Measurements from ENCODE around the gene PLXNC1. TPM values are rescaled to one million over a fixed set of nuclear protein-coding genes. Genes with fewer than 3 reads are reported as not detected.

Gene PLXNC1
- total RNA-seq, 1 donor from 2014 or later = 14.2 TPM

DNA sequence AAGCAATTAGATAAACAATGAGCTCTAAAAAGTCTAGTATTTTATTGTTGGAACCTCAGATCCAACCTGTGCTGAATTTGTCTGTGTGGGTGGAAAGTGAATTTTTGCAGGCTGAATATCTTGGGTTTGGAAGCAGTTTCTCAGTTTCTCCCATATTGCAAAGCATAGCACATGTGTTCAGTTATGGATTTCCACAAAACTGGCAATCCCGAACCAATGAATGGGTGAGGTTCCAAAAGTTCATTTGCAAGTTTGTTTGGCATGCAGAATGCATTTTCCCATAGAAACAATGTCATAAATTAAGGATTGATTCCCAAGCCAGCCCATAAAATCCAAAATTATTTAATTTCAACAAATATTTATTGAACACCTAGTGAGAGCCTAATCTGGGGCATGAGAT, 43.4 kb downstream of the PLXNC1 start:
- DNase-seq (ENCODE audit: extremely low spot score in 2 of 2) = no peak
- Histone ChIP-seq H3K4me3 (no peak overlapping the region), H3K27ac (no peak overlapping the region), H3K27me3 (no peaks in the 10 kb centered on the region), H3K4me1 (peaks cover 10% of the 10 kb centered on the region), H3K36me3 (no peaks in the 10 kb centered on the region), H3K9me3 (no peaks in the 10 kb centered on the region)
- TF ChIP-seq, protein P1, sequence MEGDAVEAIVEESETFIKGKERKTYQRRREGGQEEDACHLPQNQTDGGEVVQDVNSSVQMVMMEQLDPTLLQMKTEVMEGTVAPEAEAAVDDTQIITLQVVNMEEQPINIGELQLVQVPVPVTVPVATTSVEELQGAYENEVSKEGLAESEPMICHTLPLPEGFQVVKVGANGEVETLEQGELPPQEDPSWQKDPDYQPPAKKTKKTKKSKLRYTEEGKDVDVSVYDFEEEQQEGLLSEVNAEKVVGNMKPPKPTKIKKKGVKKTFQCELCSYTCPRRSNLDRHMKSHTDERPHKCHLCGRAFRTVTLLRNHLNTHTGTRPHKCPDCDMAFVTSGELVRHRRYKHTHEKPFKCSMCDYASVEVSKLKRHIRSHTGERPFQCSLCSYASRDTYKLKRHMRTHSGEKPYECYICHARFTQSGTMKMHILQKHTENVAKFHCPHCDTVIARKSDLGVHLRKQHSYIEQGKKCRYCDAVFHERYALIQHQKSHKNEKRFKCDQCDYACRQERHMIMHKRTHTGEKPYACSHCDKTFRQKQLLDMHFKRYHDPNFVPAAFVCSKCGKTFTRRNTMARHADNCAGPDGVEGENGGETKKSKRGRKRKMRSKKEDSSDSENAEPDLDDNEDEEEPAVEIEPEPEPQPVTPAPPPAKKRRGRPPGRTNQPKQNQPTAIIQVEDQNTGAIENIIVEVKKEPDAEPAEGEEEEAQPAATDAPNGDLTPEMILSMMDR (IDR thresholded peaks at IDR 0.05) = no peak
- TF ChIP-seq POLR2AphosphoS5 (IDR thresholded peaks at IDR 0.05; ENCODE audit: insufficient read depth in 1 of 2, low read depth in 1 of 2) = no peak
- no peak for TF ChIP-seq POLR2A (IDR thresholded peaks at IDR 0.05)
- intact Hi-C loops (cut with DNase I) = no loop called here

DNA sequence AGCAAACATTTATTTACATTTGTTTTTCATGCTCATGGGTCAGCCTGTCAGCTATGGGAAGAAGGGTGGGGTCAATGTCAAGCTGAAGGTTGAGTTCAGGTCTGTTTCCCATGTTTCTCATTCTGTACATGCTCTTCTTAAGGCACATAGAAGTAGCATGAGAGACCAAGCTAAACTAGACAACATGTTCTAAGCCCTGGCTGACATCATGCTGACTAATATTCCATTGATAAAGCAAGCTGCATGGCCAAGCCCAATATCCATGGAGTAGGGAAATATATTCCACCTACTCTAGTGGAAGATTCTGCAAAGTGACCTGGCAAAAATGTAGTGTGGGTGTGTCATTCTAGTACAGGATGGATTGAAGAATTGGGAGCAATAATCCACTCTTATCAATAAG, 44.1 kb downstream of the PLXNC1 start:
- H3K36me3 ChIP-seq = no peaks in the 10 kb centered on the region
- TF ChIP-seq POLR2AphosphoS5 (IDR thresholded peaks at IDR 0.05; ENCODE audit: insufficient read depth in 1 of 2, low read depth in 1 of 2) (no peak), POLR2A (IDR thresholded peaks at IDR 0.05) (no peak)
- TF ChIP-seq, protein P1 (IDR thresholded peaks at IDR 0.05) = no peak
- DNase-seq (ENCODE audit: extremely low spot score in 2 of 2) = no peak
- no peaks in the 10 kb centered on the region for H3K27me3 ChIP-seq
- no peak overlapping the region for H3K4me3 ChIP-seq
- peaks cover 5% of the 10 kb centered on the region for H3K4me1 ChIP-seq
- intact Hi-C loops (cut with DNase I) = no loop called here
- no peaks in the 10 kb centered on the region for H3K9me3 ChIP-seq
- H3K27ac ChIP-seq = no peak overlapping the region

DNA sequence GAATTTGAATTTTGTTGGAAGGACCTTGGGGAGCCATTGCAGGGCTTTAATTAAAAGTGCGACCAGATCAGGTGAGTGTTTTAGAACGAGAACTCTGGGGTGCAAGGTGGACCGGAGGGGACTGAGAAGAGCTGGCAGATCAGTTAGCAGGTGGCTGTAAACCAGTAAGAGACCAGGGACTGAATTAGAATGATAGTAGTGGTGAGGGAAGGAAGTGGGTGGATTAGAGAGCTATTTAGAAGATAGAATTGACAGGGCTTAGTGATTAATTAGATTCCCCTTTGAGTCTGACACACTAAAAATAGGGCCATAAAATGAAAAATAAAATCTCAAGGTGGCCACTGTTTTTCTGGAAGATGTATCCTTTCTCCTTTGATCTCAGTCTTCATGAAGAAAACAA, 44.8 kb downstream of the PLXNC1 start:
- Histone ChIP-seq H3K36me3 (no peaks in the 10 kb centered on the region), H3K4me1 (no peaks in the 10 kb centered on the region), H3K27ac (no peak overlapping the region), H3K9me3 (no peaks in the 10 kb centered on the region), H3K27me3 (no peaks in the 10 kb centered on the region), H3K4me3 (no peak overlapping the region)
- no peak for DNase-seq (ENCODE audit: extremely low spot score in 2 of 2)
- intact Hi-C loops (cut with DNase I) = no loop called here
- TF ChIP-seq, protein P1 (IDR thresholded peaks at IDR 0.05) = no peak
- TF ChIP-seq POLR2A (IDR thresholded peaks at IDR 0.05) (no peak), POLR2AphosphoS5 (IDR thresholded peaks at IDR 0.05; ENCODE audit: insufficient read depth in 1 of 2, low read depth in 1 of 2) (no peak)

DNA sequence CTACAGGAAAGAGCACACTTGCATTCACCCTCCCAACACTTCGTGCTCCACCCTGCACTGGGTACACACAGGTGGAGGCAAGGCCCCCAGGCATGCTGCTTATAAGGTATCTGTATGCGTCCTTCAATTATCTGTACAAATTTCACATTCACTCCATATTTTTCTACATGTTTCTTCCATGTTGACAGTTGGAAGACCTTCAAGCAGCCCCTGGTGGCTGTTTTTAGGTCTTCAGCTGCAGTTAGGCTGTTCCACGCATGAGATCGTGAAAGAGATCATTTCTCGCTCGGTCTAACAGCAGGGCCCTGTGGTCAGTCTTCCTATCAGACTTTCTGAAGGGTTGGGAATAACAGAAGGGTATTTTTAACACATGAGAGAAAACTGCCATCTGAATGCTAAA, 47.1 kb downstream of the PLXNC1 start:
- no peak for DNase-seq (ENCODE audit: extremely low spot score in 2 of 2)
- intact Hi-C loops (cut with DNase I) = no loop called here

DNA sequence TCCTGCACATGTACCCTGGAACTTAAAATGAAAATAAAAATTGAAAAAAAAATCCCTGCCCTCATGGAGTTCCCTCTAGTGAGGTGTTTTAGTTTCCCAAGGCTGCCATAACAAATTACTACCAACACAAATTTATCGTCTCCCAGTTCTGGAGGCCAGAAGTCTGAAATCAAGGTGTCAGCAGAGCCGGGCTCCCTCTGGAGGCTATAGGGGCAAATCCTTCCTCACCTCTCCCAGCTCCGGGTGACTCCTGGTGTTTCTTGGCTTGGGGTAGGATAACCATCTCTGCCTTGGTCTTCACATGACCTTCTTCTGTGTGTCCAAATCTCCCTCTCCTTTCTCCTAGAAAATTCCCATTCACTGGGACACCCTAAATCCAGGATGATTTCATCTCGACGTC, 50.1 kb downstream of the PLXNC1 start:
- Histone ChIP-seq H3K4me3 (no peak overlapping the region), H3K27me3 (no peaks in the 10 kb centered on the region), H3K36me3 (no peaks in the 10 kb centered on the region), H3K9me3 (no peaks in the 10 kb centered on the region), H3K27ac (no peak overlapping the region), H3K4me1 (no peaks in the 10 kb centered on the region)
- DNase-seq (ENCODE audit: extremely low spot score in 2 of 2) = no peak
- intact Hi-C loops (cut with DNase I) = no loop called here
- no peak for TF ChIP-seq POLR2A (IDR thresholded peaks at IDR 0.05)
- no peak for TF ChIP-seq POLR2AphosphoS5 (IDR thresholded peaks at IDR 0.05; ENCODE audit: insufficient read depth in 1 of 2, low read depth in 1 of 2)

More for the DNA sequence above, 47.1 kb downstream of the PLXNC1 start:
- Histone ChIP-seq H3K9me3 (no peaks in the 10 kb centered on the region), H3K27ac (no peak overlapping the region), H3K36me3 (no peaks in the 10 kb centered on the region), H3K4me1 (no peaks in the 10 kb centered on the region), H3K4me3 (no peak overlapping the region), H3K27me3 (no peaks in the 10 kb centered on the region)
- TF ChIP-seq, protein P1 (IDR thresholded peaks at IDR 0.05) = no peak
- no peak for TF ChIP-seq POLR2AphosphoS5 (IDR thresholded peaks at IDR 0.05; ENCODE audit: insufficient read depth in 1 of 2, low read depth in 1 of 2)
- TF ChIP-seq POLR2A (IDR thresholded peaks at IDR 0.05) = no peak
